Measurements from ENCODE around the gene TCHHL1.

Gene TCHHL1

DNA sequence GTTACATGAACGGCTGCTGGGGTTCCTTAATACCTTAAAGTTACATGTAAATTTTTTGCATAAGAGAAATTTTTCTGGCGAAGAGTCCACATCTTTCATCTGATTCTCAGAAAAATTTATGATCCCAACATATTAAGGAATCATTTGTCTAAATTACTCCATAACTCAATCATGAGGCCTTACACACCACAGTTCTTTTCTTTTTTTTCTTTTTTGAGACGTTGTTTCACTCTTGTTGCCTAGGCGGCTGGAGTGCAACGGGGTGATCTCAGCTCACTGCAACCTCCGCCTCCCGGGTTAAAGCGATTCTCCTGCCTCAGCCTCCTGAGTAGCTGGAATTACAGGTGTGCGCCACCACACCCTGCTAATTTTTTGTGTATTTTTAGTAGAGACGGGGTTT, 50.0 kb downstream of the TCHHL1 start:
- ATAC-seq, result no peak
- TF ChIP-seq ZNF70 (CRISPR knock-in tag; IDR thresholded peaks at IDR 0.05) (no peak), ISL1 (CRISPR knock-in tag; IDR thresholded peaks at IDR 0.05) (no peak), ZC3H10 (CRISPR knock-in tag; IDR thresholded peaks at IDR 0.05) (no peak), ESRRG (CRISPR knock-in tag; IDR thresholded peaks at IDR 0.05) (no peak)
- TF ChIP-seq, protein P1, sequence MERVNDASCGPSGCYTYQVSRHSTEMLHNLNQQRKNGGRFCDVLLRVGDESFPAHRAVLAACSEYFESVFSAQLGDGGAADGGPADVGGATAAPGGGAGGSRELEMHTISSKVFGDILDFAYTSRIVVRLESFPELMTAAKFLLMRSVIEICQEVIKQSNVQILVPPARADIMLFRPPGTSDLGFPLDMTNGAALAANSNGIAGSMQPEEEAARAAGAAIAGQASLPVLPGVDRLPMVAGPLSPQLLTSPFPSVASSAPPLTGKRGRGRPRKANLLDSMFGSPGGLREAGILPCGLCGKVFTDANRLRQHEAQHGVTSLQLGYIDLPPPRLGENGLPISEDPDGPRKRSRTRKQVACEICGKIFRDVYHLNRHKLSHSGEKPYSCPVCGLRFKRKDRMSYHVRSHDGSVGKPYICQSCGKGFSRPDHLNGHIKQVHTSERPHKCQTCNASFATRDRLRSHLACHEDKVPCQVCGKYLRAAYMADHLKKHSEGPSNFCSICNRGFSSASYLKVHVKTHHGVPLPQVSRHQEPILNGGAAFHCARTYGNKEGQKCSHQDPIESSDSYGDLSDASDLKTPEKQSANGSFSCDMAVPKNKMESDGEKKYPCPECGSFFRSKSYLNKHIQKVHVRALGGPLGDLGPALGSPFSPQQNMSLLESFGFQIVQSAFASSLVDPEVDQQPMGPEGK (CRISPR knock-in tag; IDR thresholded peaks at IDR 0.05; ENCODE audit: borderline replicate concordance), result no peak
- TF ChIP-seq, protein P2, sequence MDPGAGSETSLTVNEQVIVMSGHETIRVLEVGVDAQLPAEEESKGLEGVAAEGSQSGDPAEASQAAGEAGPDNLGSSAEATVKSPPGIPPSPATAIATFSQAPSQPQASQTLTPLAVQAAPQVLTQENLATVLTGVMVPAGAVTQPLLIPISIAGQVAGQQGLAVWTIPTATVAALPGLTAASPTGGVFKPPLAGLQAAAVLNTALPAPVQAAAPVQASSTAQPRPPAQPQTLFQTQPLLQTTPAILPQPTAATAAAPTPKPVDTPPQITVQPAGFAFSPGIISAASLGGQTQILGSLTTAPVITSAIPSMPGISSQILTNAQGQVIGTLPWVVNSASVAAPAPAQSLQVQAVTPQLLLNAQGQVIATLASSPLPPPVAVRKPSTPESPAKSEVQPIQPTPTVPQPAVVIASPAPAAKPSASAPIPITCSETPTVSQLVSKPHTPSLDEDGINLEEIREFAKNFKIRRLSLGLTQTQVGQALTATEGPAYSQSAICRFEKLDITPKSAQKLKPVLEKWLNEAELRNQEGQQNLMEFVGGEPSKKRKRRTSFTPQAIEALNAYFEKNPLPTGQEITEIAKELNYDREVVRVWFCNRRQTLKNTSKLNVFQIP (CRISPR knock-in tag; IDR thresholded peaks at IDR 0.05; ENCODE audit: borderline replicate concordance, low read depth), result no peak

DNA sequence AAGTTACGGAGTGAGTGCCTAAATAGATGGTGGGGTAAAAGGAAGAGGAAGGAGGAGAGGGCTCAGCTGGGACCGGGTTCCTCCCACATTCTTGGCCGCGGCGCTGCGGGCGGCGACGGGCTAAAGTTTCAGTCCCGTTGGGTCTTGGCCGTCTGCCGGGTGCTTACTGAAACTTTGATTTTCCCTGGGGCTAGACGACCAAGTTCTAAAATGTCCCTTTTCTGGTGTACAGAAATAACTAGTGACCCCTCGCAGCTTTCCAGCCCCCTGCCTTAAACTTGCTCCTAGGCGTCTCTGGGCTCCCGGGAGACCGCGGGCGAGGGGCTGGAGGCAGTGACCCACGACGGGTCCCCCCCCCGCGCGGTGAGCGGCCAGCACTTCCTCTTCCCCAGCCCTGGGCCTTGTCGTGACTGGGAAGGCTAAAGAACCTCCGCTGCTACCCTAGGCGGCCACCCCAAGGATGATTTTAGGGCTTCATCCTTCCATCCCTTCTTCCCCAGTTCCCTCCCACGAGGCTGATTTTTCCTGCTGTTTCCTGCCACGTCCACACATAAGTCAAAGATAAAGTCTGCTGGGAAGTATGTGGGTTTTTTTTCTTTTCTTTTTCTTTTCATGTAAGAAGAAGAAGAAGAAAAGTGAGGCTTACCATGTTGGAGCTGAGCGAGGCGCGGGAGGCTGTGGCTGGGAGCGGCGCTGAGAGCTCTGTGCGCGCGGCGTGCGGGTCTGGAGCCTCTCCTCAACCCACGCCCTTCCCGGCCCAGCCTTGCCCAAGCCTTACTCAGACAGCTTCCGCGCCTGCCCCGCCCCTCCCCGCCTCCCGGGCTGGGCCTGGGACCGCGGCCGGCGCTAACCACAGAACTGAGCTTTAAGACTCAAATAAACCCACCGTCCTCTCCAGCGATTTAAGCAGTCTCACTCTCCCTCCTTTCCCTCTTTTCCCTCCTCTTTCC, 52.3 kb downstream of the TCHHL1 start, which contains the start of gene S100A11:
Gene S100A11 (minus strand): TSS at position 738 of the 950 bp plus-strand sequence. CDS start 89 bp downstream, at position 649.
- no peak for TF ChIP-seq ZNF565 (CRISPR knock-in tag; conservative IDR thresholded peaks at IDR 0.05; ENCODE audit: low read depth)
- TF ChIP-seq, protein P1 (CRISPR knock-in tag; IDR thresholded peaks at IDR 0.05; ENCODE audit: borderline replicate concordance), result peak; percentile 49; the same call in 1 of the 2 replicates
- no peak for TF ChIP-seq TCF4 (CRISPR knock-in tag; IDR thresholded peaks at IDR 0.05; ENCODE audit: borderline replicate concordance)
- no peak for TF ChIP-seq SNAI2 (CRISPR knock-in tag; IDR thresholded peaks at IDR 0.05)
- no peak for TF ChIP-seq RARB (CRISPR knock-in tag; IDR thresholded peaks at IDR 0.05)
- peak; percentile 96 for ATAC-seq

DNA sequence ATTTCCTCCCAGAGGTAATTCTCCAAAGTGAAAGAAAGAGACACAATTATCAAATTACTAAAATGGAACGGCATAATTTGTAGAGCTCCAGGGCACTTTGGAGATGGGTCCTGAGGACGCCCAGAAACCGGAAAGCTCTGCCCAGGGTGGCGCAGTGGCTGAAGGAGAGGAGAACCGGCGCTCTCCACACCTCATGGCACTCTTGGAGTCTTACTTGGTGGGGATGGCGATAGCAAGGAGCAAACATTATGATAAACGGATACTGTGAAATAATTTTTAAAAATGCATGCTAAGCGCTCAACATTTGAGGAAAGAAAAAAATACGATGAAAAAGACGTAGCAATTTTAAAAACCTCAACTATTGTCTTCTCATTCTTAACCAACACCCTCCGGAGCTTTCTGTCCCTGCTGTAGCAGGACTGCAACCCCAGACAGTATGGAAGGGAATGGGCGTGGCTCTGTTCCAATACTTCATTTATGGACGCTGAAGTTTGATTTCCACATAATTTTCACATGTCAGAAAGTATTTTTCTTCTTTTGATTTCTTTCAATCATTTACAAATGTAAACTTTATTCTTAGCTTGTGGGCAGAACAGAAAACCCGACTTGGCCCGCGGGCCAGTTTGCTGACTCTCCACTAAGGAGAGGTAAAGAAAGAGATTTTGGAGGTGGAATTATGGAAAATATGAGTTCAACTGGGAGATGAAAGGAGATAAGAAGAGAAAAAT, 53.2 kb downstream of the TCHHL1 start:
- ATAC-seq, result peak; percentile 55

DNA sequence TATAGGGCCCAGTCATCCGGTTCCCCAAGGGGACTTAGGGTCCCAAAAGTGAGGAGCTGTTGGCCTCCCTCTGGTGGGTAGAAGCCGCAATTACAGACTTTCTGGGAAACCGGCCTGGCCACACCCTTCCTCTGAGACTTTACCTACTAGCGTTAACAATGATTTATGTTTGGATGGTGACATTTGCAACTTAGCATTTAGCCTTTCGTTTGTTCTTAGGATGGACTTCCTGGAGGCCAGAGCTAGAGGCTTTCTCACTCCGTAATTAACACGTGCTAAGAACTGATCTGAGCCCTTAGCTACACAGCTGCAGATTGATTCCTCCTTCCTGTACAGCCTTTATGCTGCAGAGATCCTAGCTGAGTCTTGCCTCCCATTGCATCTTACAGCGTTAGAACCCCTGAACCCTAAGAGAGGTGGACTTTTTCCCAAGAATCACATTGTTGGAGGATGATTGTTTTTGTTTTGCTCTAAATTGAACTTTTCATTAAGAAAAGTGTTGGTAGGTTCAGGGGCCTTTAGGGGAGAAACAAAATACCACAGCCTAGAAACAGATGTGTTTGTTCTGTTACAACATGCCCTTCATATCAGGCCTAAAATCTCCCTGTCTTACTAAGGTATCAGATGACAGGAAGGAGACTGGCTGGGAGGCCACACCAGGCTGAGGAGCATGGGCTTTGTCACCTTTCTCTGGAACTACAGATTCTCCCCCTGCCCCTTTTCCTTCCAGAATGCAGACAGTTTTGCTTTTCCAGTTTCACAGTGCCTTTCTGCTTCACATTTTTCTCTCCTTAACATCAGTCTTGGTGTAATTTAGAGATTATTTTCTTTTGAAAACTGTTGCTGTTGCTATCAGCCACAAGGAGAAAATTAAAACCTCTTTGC, 54.0 kb downstream of the TCHHL1 start:
- ATAC-seq, result peak; percentile 53
- TF ChIP-seq GLIS3 (CRISPR knock-in tag; IDR thresholded peaks at IDR 0.05), result no peak
- TF ChIP-seq ZNF565 (CRISPR knock-in tag; conservative IDR thresholded peaks at IDR 0.05; ENCODE audit: low read depth), result no peak
- no peak for TF ChIP-seq ZFP3 (CRISPR knock-in tag; IDR thresholded peaks at IDR 0.05)
- TF ChIP-seq, protein P3, sequence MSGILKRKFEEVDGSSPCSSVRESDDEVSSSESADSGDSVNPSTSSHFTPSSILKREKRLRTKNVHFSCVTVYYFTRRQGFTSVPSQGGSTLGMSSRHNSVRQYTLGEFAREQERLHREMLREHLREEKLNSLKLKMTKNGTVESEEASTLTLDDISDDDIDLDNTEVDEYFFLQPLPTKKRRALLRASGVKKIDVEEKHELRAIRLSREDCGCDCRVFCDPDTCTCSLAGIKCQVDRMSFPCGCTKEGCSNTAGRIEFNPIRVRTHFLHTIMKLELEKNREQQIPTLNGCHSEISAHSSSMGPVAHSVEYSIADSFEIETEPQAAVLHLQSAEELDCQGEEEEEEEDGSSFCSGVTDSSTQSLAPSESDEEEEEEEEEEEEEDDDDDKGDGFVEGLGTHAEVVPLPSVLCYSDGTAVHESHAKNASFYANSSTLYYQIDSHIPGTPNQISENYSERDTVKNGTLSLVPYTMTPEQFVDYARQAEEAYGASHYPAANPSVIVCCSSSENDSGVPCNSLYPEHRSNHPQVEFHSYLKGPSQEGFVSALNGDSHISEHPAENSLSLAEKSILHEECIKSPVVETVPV (CRISPR knock-in tag; IDR thresholded peaks at IDR 0.05), result no peak
- TF ChIP-seq CSDC2 (CRISPR knock-in tag; IDR thresholded peaks at IDR 0.05), result no peak
- TF ChIP-seq, protein P1 (CRISPR knock-in tag; IDR thresholded peaks at IDR 0.05; ENCODE audit: borderline replicate concordance), result no peak
- TF ChIP-seq, protein P2 (CRISPR knock-in tag; IDR thresholded peaks at IDR 0.05; ENCODE audit: borderline replicate concordance, low read depth), result no peak
- no peak for TF ChIP-seq ZNF8 (CRISPR knock-in tag; IDR thresholded peaks at IDR 0.05)
- no peak for TF ChIP-seq RARB (CRISPR knock-in tag; IDR thresholded peaks at IDR 0.05)
- no peak for TF ChIP-seq PPARA (CRISPR knock-in tag; IDR thresholded peaks at IDR 0.05; ENCODE audit: borderline replicate concordance)

More for the DNA sequence above, 53.2 kb downstream of the TCHHL1 start:
- TF ChIP-seq ISL1 (CRISPR knock-in tag; IDR thresholded peaks at IDR 0.05), result no peak
- TF ChIP-seq TOX (CRISPR knock-in tag; IDR thresholded peaks at IDR 0.05; ENCODE audit: borderline replicate concordance), result 0 out of 2 replicates have a peak, but pooled peaks have one; percentile 17
- TF ChIP-seq ZC3H10 (CRISPR knock-in tag; IDR thresholded peaks at IDR 0.05), result no peak
- no peak for TF ChIP-seq BACH2 (CRISPR knock-in tag; IDR thresholded peaks at IDR 0.05; ENCODE audit: borderline replicate concordance)
